GM12878 (cell line): ENCODE measurements around the gene SOCS6. TPM values are rescaled to one million over a fixed set of nuclear protein-coding genes. Genes with fewer than 3 reads are reported as not detected.

Source experiments
- ATAC-seq: fragments of 200-7000 bp; cut with Tn5 transposase; 3 replicates; pipeline ENCODE4 v1.9.1; 2020; ENCODE audit warnings: mild to moderate bottlenecking, moderate library complexity
- Bru-seq: library from RNA; stranded (reverse); fragments of 400-500 nt; gene quantifications from one replicate; lab custom pipeline; 2021; lab: Mats Ljungman, UMichigan
- BruChase-seq, 2 experiments: library from RNA; stranded (reverse); fragments of 400-500 nt; gene quantifications; one replicate each; lab custom pipeline; 2021; lab: Mats Ljungman, UMichigan
- BruUV-seq: library from RNA; stranded (reverse); fragments of 400-500 nt; replicated peaks from 2 replicates; lab custom pipeline; 2021; lab: Mats Ljungman, UMichigan
- CTCF ChIA-PET: fragments of 300-600 bp; sonication (Branson Sonifier 250); formaldehyde crosslinking; extraction: SDS; loops from one replicate; lab custom pipeline; 2021; ENCODE audit warnings: inconsistent platforms; lab: Yijun Ruan, JAX
- POLR2A ChIA-PET: fragments of 350-600 bp; formaldehyde crosslinking; extraction: SDS; loops from one replicate; lab custom pipeline; 2021; ENCODE audit warnings: inconsistent platforms; lab: Charles Lee
- RAD21 ChIA-PET: fragments of 300-600 bp; sonication (Branson Sonifier 250); formaldehyde crosslinking; loops from one replicate; lab custom pipeline; 2023; ENCODE audit warnings: antibody characterized with exemption; ENCODE audit not compliant: unreplicated experiment; lab: Charles Lee
- SMC1A ChIA-PET: fragments of 300-600 bp; sonication (Branson Sonifier 250); formaldehyde crosslinking; loops from one replicate; lab custom pipeline; 2023; ENCODE audit not compliant: unreplicated experiment, uncharacterized antibody; lab: Charles Lee
- DNase-seq: peaks from one replicate; pipeline ENCODE4 v3.0.0-alpha.2; 2011; ENCODE audit warnings: low read depth, low spot score
- FAIRE-seq: peaks from 3 replicates; lab custom pipeline; 2011; peaks lifted over from hg19 to GRCh38; lab: Jason Lieb, UNC
- H2AFZ ChIP-seq: 2 replicates; pipeline ENCODE4 v1.6.0; 2011; ENCODE audit warnings: low read depth, low read length, control low read depth; ENCODE audit not compliant: control insufficient read depth
- H3K27ac ChIP-seq: 2 replicates; pipeline ENCODE4 v1.5.1; 2011; ENCODE audit warnings: control low read depth; ENCODE audit not compliant: control insufficient read depth, insufficient read depth
- H3K27me3 ChIP-seq, 2 experiments: replicated peaks in 1 of 2; 2 replicates each; pipeline versions ENCODE4 v1.6.0 to v1.6.1; 2011; ENCODE audit warnings: low read length in 1 of 2; ENCODE audit not compliant: control insufficient read depth in 2 of 2, insufficient read depth in 2 of 2
- H3K36me3 ChIP-seq, 2 experiments: 2 replicates each; pipeline ENCODE4 v1.5.1; 2011; ENCODE audit warnings: low read length in 1 of 2; ENCODE audit not compliant: control insufficient read depth in 2 of 2, insufficient read depth in 2 of 2
- H3K4me1 ChIP-seq: 2 replicates; pipeline ENCODE4 v1.6.1; 2011; ENCODE audit warnings: mild to moderate bottlenecking, low read length, moderate library complexity, mixed read lengths; ENCODE audit not compliant: control insufficient read depth, insufficient read depth
- H3K4me2 ChIP-seq: 2 replicates; pipeline ENCODE4 v1.6.0; 2011; ENCODE audit warnings: control low read depth; ENCODE audit not compliant: control insufficient read depth, insufficient read depth
- H3K4me3 ChIP-seq: fragments of 200-600 bp; sonication (generic); 2 replicates; pipeline ENCODE4 v1.5.1; 2016
- H3K79me2 ChIP-seq: 2 replicates; pipeline ENCODE4 v1.6.0; 2011; ENCODE audit warnings: low read length; ENCODE audit not compliant: control insufficient read depth, insufficient read depth
- H3K9ac ChIP-seq: 2 replicates; pipeline ENCODE4 v1.8.0; 2011; ENCODE audit warnings: low read length, control low read depth, mixed read lengths; ENCODE audit not compliant: control insufficient read depth, insufficient read depth
- H3K9me3 ChIP-seq: replicated peaks from 3 replicates; pipeline ENCODE4 v1.5.1; 2011; ENCODE audit warnings: mild to moderate bottlenecking, low read length; ENCODE audit not compliant: control insufficient read depth, insufficient read depth
- H4K20me1 ChIP-seq: 2 replicates; pipeline ENCODE4 v1.6.0; 2011; ENCODE audit not compliant: control insufficient read depth, insufficient read depth
- BACH1 ChIP-seq: fragments of 450-650 bp; IDR thresholded peaks from 2 replicates; pipeline ENCODE4 v1.6.1; 2017; ENCODE audit warnings: mild to moderate bottlenecking, borderline replicate concordance
- BCL11A ChIP-seq: IDR thresholded peaks from 2 replicates; pipeline ENCODE4 v1.6.1; 2011; ENCODE audit warnings: low read depth, low read length
- FOS ChIP-seq: IDR thresholded peaks from 3 replicates; pipeline ENCODE4 v1.6.1; 2011; ENCODE audit warnings: borderline replicate concordance; ENCODE audit not compliant: insufficient read length; ENCODE audit errors: extremely low read depth
- HCFC1 ChIP-seq: fragments of 150-350 bp; IDR thresholded peaks from 2 replicates; pipeline ENCODE4 v1.6.1; 2014; ENCODE audit warnings: low read length
- HDAC6 ChIP-seq: fragments of 200-600 bp; sonication (generic); IDR thresholded peaks from one replicate; pipeline ENCODE4 v1.8.0; 2017; ENCODE audit warnings: antibody characterized with exemption; ENCODE audit not compliant: unreplicated experiment
- POLR2A ChIP-seq: IDR thresholded peaks from 2 replicates; pipeline ENCODE4 v1.6.1; 2011; ENCODE audit warnings: low read depth, mild to moderate bottlenecking, low read length
- RAD21 ChIP-seq: IDR thresholded peaks from 2 replicates; pipeline ENCODE4 v1.6.1; 2011; ENCODE audit warnings: mild to moderate bottlenecking, low read depth, low read length, moderate library complexity; ENCODE audit not compliant: insufficient read depth
- SMARCA5 ChIP-seq: fragments of 450-650 bp; IDR thresholded peaks from 2 replicates; pipeline ENCODE4 v1.6.1; 2017; ENCODE audit warnings: mild to moderate bottlenecking
- SREBF2 ChIP-seq: IDR thresholded peaks from 2 replicates; pipeline ENCODE4 v1.6.1; 2012; ENCODE audit warnings: mild to moderate bottlenecking, low read length
- YY1 ChIP-seq: IDR thresholded peaks from 2 replicates; pipeline ENCODE4 v1.6.1; 2011; ENCODE audit warnings: low read depth, mild to moderate bottlenecking, low read length
- ZNF592 ChIP-seq: fragments of 450-650 bp; IDR thresholded peaks from 2 replicates; pipeline ENCODE4 v1.6.1; 2017; ENCODE audit warnings: mild to moderate bottlenecking, moderate library complexity
- ZNF687 ChIP-seq: fragments of 450-650 bp; IDR thresholded peaks from 2 replicates; pipeline ENCODE4 v1.6.1; 2017; ENCODE audit warnings: mild to moderate bottlenecking, moderate library complexity
- ZSCAN29 ChIP-seq: fragments of 450-650 bp; IDR thresholded peaks from 2 replicates; pipeline ENCODE4 v1.6.1; 2017; ENCODE audit warnings: mild to moderate bottlenecking, moderate library complexity
- WGBS: methylation state at CpG from one replicate; pipeline ENCODE4 v1.1.6; 2016; ENCODE audit warnings: low lambda C conversion rate; ENCODE audit not compliant: insufficient replicate concordance, insufficient coverage; ENCODE audit errors: missing lambda C conversion rate; 5-methylcytosine and 5-hydroxymethylcytosine counted together
- in situ Hi-C: fragments of 300-500 bp; cut with MboI; formaldehyde crosslinking; loops from 9 replicates; pipeline ENCODE4 v1.14.3; 2018; ENCODE audit warnings: mixed read lengths
- intact Hi-C: fragments of 100-400 bp; cut with micrococcal nuclease; formaldehyde crosslinking; loops from one replicate; pipeline ENCODE4 v1.14.2; 2022; ENCODE audit not compliant: unreplicated experiment
- long read RNA-seq, 2 experiments: library from polyadenylated mRNA; unstranded; transcript quantifications; one replicate each; pipeline ENCODE4 v2.0.0, GENCODE V29; 2019 to 2020
- polyA minus RNA-seq, 3 experiments: library from RNA; depleted of rRNA, polyadenylated mRNA; stranded (reverse); fragments of >200 nt; gene quantifications; 2 replicates each; pipeline ENCODE4 v1.2.3, GENCODE V29; 2011
- polyA plus RNA-seq, 11 experiments: library from polyadenylated mRNA; depleted of rRNA in 4 of 11; unstranded in 6 of 11; stranded (reverse) in 5 of 11; fragments of >200 nt; fragmentation: Nextera tagmentation in 4 of 11; fragmentation: Illumina TruSeq in 1 of 11; extraction: Ambion mirVana in 4 of 11; extraction: Trizol in 1 of 11; gene quantifications; 1 replicate in 1 of 11; 2 replicates in 10 of 11; pipeline versions ENCODE4 v1.2.1 to v1.2.3, GENCODE V29; 2011 to 2016; ENCODE audit warnings: inconsistent platforms in 2 of 11, missing spikeins in 2 of 11, low read depth in 1 of 11
- total RNA-seq, 4 experiments: library from RNA; depleted of rRNA in 3 of 4; stranded (reverse); fragments of >200 nt in 3 of 4; fragmentation: Illumina TruSeq in 1 of 4; extraction: Trizol in 1 of 4; gene quantifications; 2 replicates each; pipeline versions ENCODE4 v1.2.1 to v1.2.3, GENCODE V29; 2013 to 2021

Gene SOCS6
- total RNA-seq (2013; cell fraction: nucleolus; rRNA removed) = 5.6 and 7.5 TPM in 2 replicates
- total RNA-seq (2014; rRNA removed) (3.8 and 5.0 TPM in 2 replicates), total RNA-seq (2014; rRNA removed; fragmentation: Illumina TruSeq; extraction: Trizol) (5.7 TPM in 2 replicates), total RNA-seq (2021) (6.1 and 6.5 TPM in 2 replicates), polyA plus RNA-seq (2011; rRNA removed) (2.4 and 2.5 TPM in 2 replicates), polyA plus RNA-seq (2014; fragmentation: Illumina TruSeq; extraction: Trizol) (4.3 and 5.3 TPM in 2 replicates), polyA plus RNA-seq (2014; fragmentation: Nextera tagmentation; extraction: Ambion mirVana) (1 to 10 TPM; 1.6 to 1.8 TPM), polyA plus RNA-seq (2014; rRNA removed) (3.2 and 3.5 TPM in 2 replicates), polyA plus RNA-seq (2016; fragmentation: Nextera tagmentation; extraction: Ambion mirVana) (1 to 10 TPM; 4.4 to 5.3 TPM), polyA minus RNA-seq (2011; rRNA and poly(A)+ RNA removed) (5.6 and 6.3 TPM in 2 replicates), Bru-seq, nascent RNA (percentile 75 among the genes with signal in this experiment), BruChase-seq, experiment 1, labeled RNA remaining after a 6-hour chase (percentile 60 among the genes with signal in this experiment), BruChase-seq, experiment 2, labeled RNA remaining after a 2-hour chase (percentile 65 among the genes with signal in this experiment)
- polyA plus RNA-seq (2011; ENCODE audit: low read depth) = 2.4 TPM
- polyA plus RNA-seq (2011; cell fraction: cytosol; rRNA removed) = 1.6 and 1.8 TPM in 2 replicates
- polyA plus RNA-seq (2011; cell fraction: nucleus; rRNA removed) = 2.3 and 2.8 TPM in 2 replicates
- 2.5 and 2.9 TPM in 2 replicates for polyA plus RNA-seq (2012)
- polyA minus RNA-seq (2011; cell fraction: cytosol; rRNA and poly(A)+ RNA removed) = 0.80 and 2.2 TPM in 2 replicates
- 2.2 and 3.3 TPM in 2 replicates for polyA minus RNA-seq (2011; cell fraction: nucleus; rRNA and poly(A)+ RNA removed)
- long read RNA-seq, experiment 1, full-length matches to known transcripts = 2 of 4 reads
- long read RNA-seq, experiment 1, partial matches to known transcripts = 1 of 4 reads
- long read RNA-seq, experiment 1, other reads (novel, unspliced or antisense) = 1 of 4 reads
- long read RNA-seq, experiment 2, full-length matches to known transcripts = 24 of 27 reads
- long read RNA-seq, experiment 2, partial matches to known transcripts = 0 of 27 reads
- long read RNA-seq, experiment 2, other reads (novel, unspliced or antisense) = 3 of 27 reads

GRCh38 chr18:70288851-70289328, at the start of gene SOCS6:
Gene SOCS6, plus strand, starts transcription at chr18:70289045. Its CDS starts 35,624 bp downstream, at chr18:70324669.
- FAIRE-seq (no peak), DNase-seq (no peak), ATAC-seq (peak; percentile 74)
- Histone ChIP-seq H3K27ac (peak within 1 kb of the TSS; percentile 52), H3K4me2 (peak within 1 kb of the TSS; percentile 66), H3K79me2 (peaks cover 27% of the 10 kb centered on the region), H3K9me3 (no peaks in the 10 kb centered on the region), H3K9ac (peak within 1 kb of the TSS; percentile 75), H3K4me3 (peak within 1 kb of the TSS; percentile 76), H2AFZ (peak within 1 kb of the TSS; percentile 79), H4K20me1 (peaks cover 4% of the 10 kb centered on the region; the same call in 1 of the 2 replicates), H3K36me3 (no peaks in the 10 kb centered on the region), H3K4me1 (peaks cover 5% of the 10 kb centered on the region), H3K27me3 (no peaks in the 10 kb centered on the region; a peak in 1 of 4 replicates)
- RAD21 ChIA-PET = no interaction called here
- in situ Hi-C loops = no loop called here
- WGBS = 0% methylated on average over 3 of the region's 77 CpGs
- POLR2A ChIA-PET = no interaction called here
- CTCF ChIA-PET = no interaction called here
- no TSS peak for BruUV-seq
- SMC1A ChIA-PET = no interaction called here
- intact Hi-C loops = loop anchor here (5.0 kb wide), 1 partner anchor 143 kb away; no protein-coding TSS in a partner anchor
- no peak for TF ChIP-seq SREBF2
- 0 out of 2 replicates have a peak, but pooled peaks have one; percentile 11 for TF ChIP-seq HCFC1
- TF ChIP-seq ZNF687 = no peak
- peak; percentile 85 for TF ChIP-seq POLR2A
- no peak for TF ChIP-seq FOS
- TF ChIP-seq YY1 = 0 out of 2 replicates have a peak, but pooled peaks have one; percentile 7
- TF ChIP-seq SMARCA5 = peak; percentile 42; the same call in 1 of the 2 replicates
- TF ChIP-seq ZNF592 = no peak
- TF ChIP-seq HDAC6 = no peak
- 0 out of 2 replicates have a peak, but pooled peaks have one; percentile 15 for TF ChIP-seq ZSCAN29
- 0 out of 2 replicates have a peak, but pooled peaks have one; percentile 34 for TF ChIP-seq BACH1
- no peak for TF ChIP-seq BCL11A
- no peak for TF ChIP-seq RAD21
